Measurements from ENCODE around the gene HES7.

GRCh38 chr17:8160741-8161221 lies 36.9 kb upstream of the HES7 start:
- no peak for TF ChIP-seq POLR2AphosphoS5 (IDR thresholded peaks at IDR 0.05)
- TF ChIP-seq CTCF (IDR thresholded peaks at IDR 0.05): no peak
